ENCODE data around the gene PRADC1. TPM values are rescaled to one million over a fixed set of nuclear protein-coding genes. Genes with fewer than 3 reads are reported as not detected.

The PRADC1 gene
- total and polyA plus RNA-seq, 2 donors (not counting 1 experiment from before 2014, with no cell fraction given), result 2.3 to 4.6 TPM

DNA sequence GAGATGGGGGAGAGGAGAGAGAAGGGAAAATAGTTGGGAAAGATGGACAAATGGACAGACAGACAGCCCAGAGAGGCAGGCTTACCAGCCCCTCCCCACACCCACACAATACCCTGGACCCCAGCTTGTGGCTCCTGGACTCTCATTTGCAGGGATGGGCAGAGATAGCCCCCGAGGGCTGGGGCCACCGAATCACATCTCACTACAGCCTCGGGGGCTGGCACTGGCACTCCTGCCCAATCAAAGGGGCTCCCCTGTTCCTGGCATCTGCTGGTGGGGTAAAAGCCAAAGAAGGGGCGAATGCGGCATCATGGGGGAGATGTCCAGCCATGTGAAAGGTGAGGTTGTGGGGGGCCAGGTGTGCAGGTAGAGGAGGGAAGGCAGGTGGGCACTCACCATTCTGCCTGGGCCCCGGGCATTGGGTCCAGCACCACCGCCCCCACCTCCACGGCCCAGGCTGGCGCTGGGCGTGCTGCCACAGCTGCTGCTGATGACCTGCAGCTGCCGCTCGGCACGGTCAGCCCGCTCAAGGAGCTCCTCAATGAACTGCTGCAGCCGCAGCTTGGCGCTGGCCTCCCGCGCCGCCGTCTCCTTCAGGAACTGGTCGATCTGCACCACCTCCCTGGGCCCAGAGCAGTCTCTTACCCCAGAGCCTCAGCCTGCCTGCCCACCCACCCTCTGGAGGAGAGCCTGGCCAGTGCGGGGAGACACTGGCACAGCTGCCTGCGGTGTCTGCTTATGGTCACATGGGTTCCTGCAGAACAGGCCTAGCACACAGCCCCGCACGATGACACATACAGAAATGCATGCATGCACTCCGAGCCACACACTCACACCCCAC lies 33.2 kb upstream of the PRADC1 start:
- WGBS (ENCODE audit: insufficient coverage), result 95% methylated on average over 26 of the region's 26 CpGs

More for the DNA sequence above, 33.2 kb upstream of the PRADC1 start:
- Histone ChIP-seq H3K4me3 (ENCODE audit: control extremely low read depth in 1 of 5, extremely low read depth in 1 of 5, insufficient read depth in 1 of 5, low read depth in 2 of 5, low read length in 4 of 5) (no peak overlapping the region), H3K27me3 (replicated peaks in 1 of 4; ENCODE audit: control extremely low read depth in 1 of 4, control insufficient read depth in 3 of 4, insufficient read depth in 4 of 4, low read length in 3 of 4) (no peaks in the 10 kb centered on the region), H3K27ac (ENCODE audit: low read length in 2 of 2) (no peak overlapping the region), H3K79me2 (ENCODE audit: control insufficient read depth, insufficient read depth, low read length) (peaks cover 24% of the 10 kb centered on the region), H3K9ac (ENCODE audit: low read length) (no peak overlapping the region), H2AFZ (ENCODE audit: insufficient read depth, low read depth, low read length, poor library complexity, severe bottlenecking) (no peak overlapping the region), H3K9me3 (ENCODE audit: control extremely low read depth in 1 of 3, control insufficient read depth in 2 of 3, insufficient read depth in 1 of 3, low read length in 2 of 3) (peaks cover 0 to 3% (median 0%) of the 10 kb centered on the region in 3 donors), H3K4me2 (replicated peaks; ENCODE audit: low read depth, low read length, poor library complexity, severe bottlenecking) (no peak overlapping the region), H4K20me1 (ENCODE audit: control insufficient read depth, insufficient read depth, low read length, poor library complexity, severe bottlenecking) (peaks cover 15% of the 10 kb centered on the region), H3K36me3 (replicated peaks in 1 of 2; ENCODE audit: control extremely low read depth in 1 of 2, control insufficient read depth in 1 of 2, extremely low read depth in 1 of 2, insufficient read depth in 2 of 2, low read length in 1 of 2) (peaks cover 0 to 13% of the 10 kb centered on the region in 2 experiments), H3K4me1 (ENCODE audit: control insufficient read depth in 2 of 2, insufficient read depth in 2 of 2, low read length in 2 of 2) (no peaks in the 10 kb centered on the region)
- DNase-seq (no peak), ATAC-seq (ENCODE audit: low read depth) (no peak)
- ChIA-PET POLR2A (no interaction called here), CTCF (no interaction called here)
- Mint-ChIP-seq H3K27me3 (no peaks in the 10 kb centered on the region), H3K4me1 (peaks cover 18% of the 10 kb centered on the region), H3K4me3 (no peak overlapping the region), H3K27ac (no peak overlapping the region), H3K9me3 (ENCODE audit: insufficient read depth) (no peaks in the 10 kb centered on the region)
- intact Hi-C loops (cut with micrococcal nuclease), result no loop called here
- TF ChIP-seq EZH2 (IDR thresholded peaks at IDR 0.05; ENCODE audit: borderline replicate concordance, insufficient read depth, low read depth, low read length, poor library complexity, severe bottlenecking), result no peak
- TF ChIP-seq, protein P1, sequence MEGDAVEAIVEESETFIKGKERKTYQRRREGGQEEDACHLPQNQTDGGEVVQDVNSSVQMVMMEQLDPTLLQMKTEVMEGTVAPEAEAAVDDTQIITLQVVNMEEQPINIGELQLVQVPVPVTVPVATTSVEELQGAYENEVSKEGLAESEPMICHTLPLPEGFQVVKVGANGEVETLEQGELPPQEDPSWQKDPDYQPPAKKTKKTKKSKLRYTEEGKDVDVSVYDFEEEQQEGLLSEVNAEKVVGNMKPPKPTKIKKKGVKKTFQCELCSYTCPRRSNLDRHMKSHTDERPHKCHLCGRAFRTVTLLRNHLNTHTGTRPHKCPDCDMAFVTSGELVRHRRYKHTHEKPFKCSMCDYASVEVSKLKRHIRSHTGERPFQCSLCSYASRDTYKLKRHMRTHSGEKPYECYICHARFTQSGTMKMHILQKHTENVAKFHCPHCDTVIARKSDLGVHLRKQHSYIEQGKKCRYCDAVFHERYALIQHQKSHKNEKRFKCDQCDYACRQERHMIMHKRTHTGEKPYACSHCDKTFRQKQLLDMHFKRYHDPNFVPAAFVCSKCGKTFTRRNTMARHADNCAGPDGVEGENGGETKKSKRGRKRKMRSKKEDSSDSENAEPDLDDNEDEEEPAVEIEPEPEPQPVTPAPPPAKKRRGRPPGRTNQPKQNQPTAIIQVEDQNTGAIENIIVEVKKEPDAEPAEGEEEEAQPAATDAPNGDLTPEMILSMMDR (IDR thresholded peaks at IDR 0.05), result no peak

Data from B cell (primary cell).